Neural cell (in vitro differentiated cells): ENCODE data around the gene ASRGL1. TPM values are rescaled to one million over a fixed set of nuclear protein-coding genes. Genes with fewer than 3 reads are reported as not detected.

Experiments used
- H2AFZ ChIP-seq: fragments of 200-600, 300-800 bp; sonication (generic), shearing (Covaris generic); 2 replicates; pipeline ENCODE4 v1.6.0; 2014; ENCODE audit warnings: low read depth, mild to moderate bottlenecking, antibody characterized with exemption, low read length, moderate library complexity
- H3F3A ChIP-seq: fragments of 200-600 bp; shearing (Covaris generic); 2 replicates; pipeline ENCODE4 v1.6.1; 2016; ENCODE audit warnings: mild to moderate bottlenecking, moderate library complexity, mixed read lengths, antibody characterized with exemption, low read length; ENCODE audit not compliant: insufficient read depth, poor library complexity, severe bottlenecking
- H3K27ac ChIP-seq: fragments of 200-600, 300-800 bp; sonication (generic), shearing (Covaris generic); 2 replicates; pipeline ENCODE4 v1.5.1; 2014; ENCODE audit warnings: mild to moderate bottlenecking, low read length, moderate library complexity
- H3K27me3 ChIP-seq: fragments of 300-800, 200-600 bp; sonication (generic), shearing (Covaris generic); 2 replicates; pipeline ENCODE4 v1.6.0; 2014; ENCODE audit warnings: mild to moderate bottlenecking, low read depth, low read length, moderate library complexity; ENCODE audit not compliant: insufficient read depth
- H3K36me3 ChIP-seq: fragments of 300-800, 200-600 bp; sonication (generic), shearing (Covaris generic); 2 replicates; pipeline ENCODE4 v1.5.1; 2014; ENCODE audit warnings: mild to moderate bottlenecking, antibody characterized with exemption, low read length, moderate library complexity; ENCODE audit not compliant: insufficient read depth
- H3K4me2 ChIP-seq: fragments of 300-800, 200-600 bp; sonication (generic), shearing (Covaris generic); 2 replicates; pipeline ENCODE4 v1.6.0; 2014; ENCODE audit warnings: mild to moderate bottlenecking, low read length
- H3K4me3 ChIP-seq: fragments of 300-800, 200-600 bp; sonication (generic), shearing (Covaris generic); 2 replicates; pipeline ENCODE4 v1.5.1; 2014; ENCODE audit warnings: mild to moderate bottlenecking, low read length, moderate library complexity
- H3K79me2 ChIP-seq: fragments of 200-600 bp; shearing (Covaris generic); replicated peaks from 2 replicates; pipeline ENCODE4 v1.6.0; 2014; ENCODE audit warnings: mild to moderate bottlenecking, low read length, moderate library complexity; ENCODE audit not compliant: insufficient read depth
- H3K9ac ChIP-seq: fragments of 300-800, 200-600 bp; sonication (generic), shearing (Covaris generic); 2 replicates; pipeline ENCODE4 v1.6.1; 2016; ENCODE audit warnings: mild to moderate bottlenecking, low read length, mixed read lengths
- H3K9me2 ChIP-seq: fragments of 200-600 bp; shearing (Covaris generic); 2 replicates; pipeline ENCODE4 v1.6.1; 2016; ENCODE audit warnings: mild to moderate bottlenecking, low read length, mixed read lengths; ENCODE audit not compliant: insufficient read depth
- H3K9me3 ChIP-seq: fragments of 200-600, 300-800 bp; sonication (generic), shearing (Covaris generic); 2 replicates; pipeline ENCODE4 v1.6.1; 2016; ENCODE audit warnings: mild to moderate bottlenecking, mixed run types, low read length, moderate library complexity, mixed read lengths
- H4K20me1 ChIP-seq: fragments of 200-600 bp; shearing (Covaris generic); 2 replicates; pipeline ENCODE4 v1.6.1; 2016; ENCODE audit warnings: mild to moderate bottlenecking, mixed run types; ENCODE audit not compliant: insufficient read depth
- CTCF ChIP-seq: fragments of 450-650 bp; IDR thresholded peaks from 2 replicates; pipeline ENCODE4 v1.5.1; 2014; ENCODE audit warnings: antibody characterized with exemption, mild to moderate bottlenecking, moderate library complexity; ENCODE audit not compliant: poor library complexity, severe bottlenecking
- EP300 ChIP-seq: fragments of 450-650 bp; conservative IDR thresholded peaks from 2 replicates; pipeline ENCODE4 v1.6.1; 2014; ENCODE audit warnings: antibody characterized with exemption, mild to moderate bottlenecking, moderate library complexity; ENCODE audit not compliant: poor library complexity, severe bottlenecking
- EZH2 ChIP-seq: fragments of 200-600, 300-800 bp; shearing (Covaris generic), sonication (generic); IDR thresholded peaks from 2 replicates; pipeline ENCODE4 v1.6.1; 2014; ENCODE audit warnings: antibody characterized with exemption, low read length, borderline replicate concordance, mild to moderate bottlenecking; ENCODE audit not compliant: insufficient read depth, poor library complexity, severe bottlenecking
- MXI1 ChIP-seq: fragments of 450-650 bp; conservative IDR thresholded peaks from 2 replicates; pipeline ENCODE4 v1.6.1; 2014; ENCODE audit warnings: antibody characterized with exemption, mild to moderate bottlenecking; ENCODE audit not compliant: poor library complexity, severe bottlenecking
- POLR2AphosphoS5 ChIP-seq: IDR thresholded peaks from 2 replicates; pipeline ENCODE4 v1.6.1; 2012
- RAD21 ChIP-seq: fragments of 450-650 bp; conservative IDR thresholded peaks from 2 replicates; pipeline ENCODE4 v1.6.1; 2014; ENCODE audit warnings: antibody characterized with exemption, mild to moderate bottlenecking, moderate library complexity
- SMC3 ChIP-seq: fragments of 450-650 bp; conservative IDR thresholded peaks from 2 replicates; pipeline ENCODE4 v1.6.1; 2014; ENCODE audit warnings: antibody characterized with exemption, mild to moderate bottlenecking, moderate library complexity; ENCODE audit not compliant: poor library complexity
- TAF1 ChIP-seq: IDR thresholded peaks from 2 replicates; pipeline ENCODE4 v1.6.1; 2012; ENCODE audit warnings: low read depth
- polyA plus RNA-seq: library from polyadenylated mRNA; depleted of rRNA; stranded (reverse); fragments of >200 nt; gene quantifications from 2 replicates; pipeline ENCODE4 v1.2.3, GENCODE V29; 2014
- TF ChIP-seq, protein P1 (sequence below): IDR thresholded peaks from 2 replicates; pipeline ENCODE4 v1.6.1; 2012; ENCODE audit warnings: borderline replicate concordance

The ASRGL1 gene
- polyA plus RNA-seq, 1 donor from 2014 or later: 129 TPM

- TF ChIP-seq MXI1 (no peak), EP300 (no peak), TAF1 (no peak), SMC3 (no peak), POLR2AphosphoS5 (no peak), RAD21 (no peak), CTCF (no peak), EZH2 (no peak)
- TF ChIP-seq, protein P1, sequence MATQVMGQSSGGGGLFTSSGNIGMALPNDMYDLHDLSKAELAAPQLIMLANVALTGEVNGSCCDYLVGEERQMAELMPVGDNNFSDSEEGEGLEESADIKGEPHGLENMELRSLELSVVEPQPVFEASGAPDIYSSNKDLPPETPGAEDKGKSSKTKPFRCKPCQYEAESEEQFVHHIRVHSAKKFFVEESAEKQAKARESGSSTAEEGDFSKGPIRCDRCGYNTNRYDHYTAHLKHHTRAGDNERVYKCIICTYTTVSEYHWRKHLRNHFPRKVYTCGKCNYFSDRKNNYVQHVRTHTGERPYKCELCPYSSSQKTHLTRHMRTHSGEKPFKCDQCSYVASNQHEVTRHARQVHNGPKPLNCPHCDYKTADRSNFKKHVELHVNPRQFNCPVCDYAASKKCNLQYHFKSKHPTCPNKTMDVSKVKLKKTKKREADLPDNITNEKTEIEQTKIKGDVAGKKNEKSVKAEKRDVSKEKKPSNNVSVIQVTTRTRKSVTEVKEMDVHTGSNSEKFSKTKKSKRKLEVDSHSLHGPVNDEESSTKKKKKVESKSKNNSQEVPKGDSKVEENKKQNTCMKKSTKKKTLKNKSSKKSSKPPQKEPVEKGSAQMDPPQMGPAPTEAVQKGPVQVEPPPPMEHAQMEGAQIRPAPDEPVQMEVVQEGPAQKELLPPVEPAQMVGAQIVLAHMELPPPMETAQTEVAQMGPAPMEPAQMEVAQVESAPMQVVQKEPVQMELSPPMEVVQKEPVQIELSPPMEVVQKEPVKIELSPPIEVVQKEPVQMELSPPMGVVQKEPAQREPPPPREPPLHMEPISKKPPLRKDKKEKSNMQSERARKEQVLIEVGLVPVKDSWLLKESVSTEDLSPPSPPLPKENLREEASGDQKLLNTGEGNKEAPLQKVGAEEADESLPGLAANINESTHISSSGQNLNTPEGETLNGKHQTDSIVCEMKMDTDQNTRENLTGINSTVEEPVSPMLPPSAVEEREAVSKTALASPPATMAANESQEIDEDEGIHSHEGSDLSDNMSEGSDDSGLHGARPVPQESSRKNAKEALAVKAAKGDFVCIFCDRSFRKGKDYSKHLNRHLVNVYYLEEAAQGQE: no peak
- no peak overlapping the region for H3K4me2 ChIP-seq
- no peaks in the 10 kb centered on the region for H3F3A ChIP-seq
Observed at GRCh38 chr11:62411524-62411923, 74.3 kb downstream of the ASRGL1 start.

DNA sequence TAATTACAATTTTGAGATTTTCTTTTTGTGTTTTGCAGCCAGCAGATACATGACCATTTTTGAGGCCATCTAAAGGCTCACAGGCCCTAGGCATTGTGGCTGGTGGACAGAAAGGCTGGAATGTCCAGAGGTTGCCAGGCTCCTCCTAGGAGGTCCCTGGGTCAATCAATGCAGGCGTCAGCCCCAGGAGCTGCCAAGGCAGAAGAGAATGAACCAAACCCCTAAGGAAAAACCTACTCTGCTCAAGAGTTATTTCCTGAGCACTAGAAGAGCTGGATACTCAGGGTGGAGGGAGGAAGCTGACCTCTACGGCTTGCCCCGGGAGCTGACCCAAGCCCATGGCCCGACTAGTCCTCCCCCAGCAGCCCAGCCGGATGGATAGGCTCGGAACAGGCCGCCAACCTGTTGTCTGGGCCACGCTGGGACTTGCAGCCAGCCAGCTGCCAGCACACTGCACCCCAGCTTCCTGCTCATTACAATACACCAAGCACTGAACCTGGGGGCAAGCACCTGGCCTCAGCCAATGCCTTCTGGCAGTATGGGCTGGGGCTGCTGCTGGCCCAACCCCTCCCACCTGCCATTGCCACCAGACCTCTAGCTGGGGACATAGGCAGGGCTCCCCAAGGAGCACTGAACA is 75.9 kb downstream of the ASRGL1 start:
- H3K79me2 ChIP-seq: no peaks in the 10 kb centered on the region
- H3K9me3 ChIP-seq: no peaks in the 10 kb centered on the region
- no peak overlapping the region for H3K4me2 ChIP-seq
- no peaks in the 10 kb centered on the region for H3K9me2 ChIP-seq
- no peaks in the 10 kb centered on the region for H4K20me1 ChIP-seq
- H3K27ac ChIP-seq: no peak overlapping the region
- no peak overlapping the region for H3K4me3 ChIP-seq
- H3K9ac ChIP-seq: no peak overlapping the region
- H3K27me3 ChIP-seq: no peaks in the 10 kb centered on the region
- no peak for TF ChIP-seq CTCF
- no peak for TF ChIP-seq POLR2AphosphoS5
- TF ChIP-seq EZH2: no peak
- TF ChIP-seq SMC3: no peak
- TF ChIP-seq MXI1: no peak
- TF ChIP-seq TAF1: no peak
- no peak for TF ChIP-seq RAD21
- no peak for TF ChIP-seq EP300
- TF ChIP-seq, protein P1: no peak
- H3F3A ChIP-seq: no peaks in the 10 kb centered on the region
- H3K36me3 ChIP-seq: no peaks in the 10 kb centered on the region
- H2AFZ ChIP-seq: no peak overlapping the region

More at GRCh38 chr11:62411524-62411923, 74.3 kb downstream of the ASRGL1 start:
- no peaks in the 10 kb centered on the region for H3K9me2 ChIP-seq
- H3K9me3 ChIP-seq: no peaks in the 10 kb centered on the region
- no peaks in the 10 kb centered on the region for H3K36me3 ChIP-seq
- no peak overlapping the region for H3K9ac ChIP-seq
- no peaks in the 10 kb centered on the region for H4K20me1 ChIP-seq
- no peak overlapping the region for H3K4me3 ChIP-seq
- H2AFZ ChIP-seq: no peak overlapping the region
- no peaks in the 10 kb centered on the region for H3K27me3 ChIP-seq
- no peaks in the 10 kb centered on the region for H3K79me2 ChIP-seq
- H3K27ac ChIP-seq: no peak overlapping the region
